Testis (tissue), 2 donors: ENCODE results near the gene ARHGEF10L.

ENCODE experiments used
- CTCF ChIP-seq, 3 experiments: fragments of 450-650 bp in 2 of 3; fragments of 200-600 bp in 1 of 3; sonication (generic) in 1 of 3; IDR thresholded peaks; one replicate each; pipeline ENCODE4 v1.5.1; 2016 to 2019; ENCODE audit warnings: antibody characterized with exemption in 3 of 3, mild to moderate bottlenecking in 2 of 3, moderate library complexity in 1 of 3
- POLR2A ChIP-seq: fragments of 450-650 bp; IDR thresholded peaks from one replicate; pipeline ENCODE4 v1.6.1; 2017; ENCODE audit warnings: antibody characterized with exemption, mild to moderate bottlenecking, moderate library complexity

DNA sequence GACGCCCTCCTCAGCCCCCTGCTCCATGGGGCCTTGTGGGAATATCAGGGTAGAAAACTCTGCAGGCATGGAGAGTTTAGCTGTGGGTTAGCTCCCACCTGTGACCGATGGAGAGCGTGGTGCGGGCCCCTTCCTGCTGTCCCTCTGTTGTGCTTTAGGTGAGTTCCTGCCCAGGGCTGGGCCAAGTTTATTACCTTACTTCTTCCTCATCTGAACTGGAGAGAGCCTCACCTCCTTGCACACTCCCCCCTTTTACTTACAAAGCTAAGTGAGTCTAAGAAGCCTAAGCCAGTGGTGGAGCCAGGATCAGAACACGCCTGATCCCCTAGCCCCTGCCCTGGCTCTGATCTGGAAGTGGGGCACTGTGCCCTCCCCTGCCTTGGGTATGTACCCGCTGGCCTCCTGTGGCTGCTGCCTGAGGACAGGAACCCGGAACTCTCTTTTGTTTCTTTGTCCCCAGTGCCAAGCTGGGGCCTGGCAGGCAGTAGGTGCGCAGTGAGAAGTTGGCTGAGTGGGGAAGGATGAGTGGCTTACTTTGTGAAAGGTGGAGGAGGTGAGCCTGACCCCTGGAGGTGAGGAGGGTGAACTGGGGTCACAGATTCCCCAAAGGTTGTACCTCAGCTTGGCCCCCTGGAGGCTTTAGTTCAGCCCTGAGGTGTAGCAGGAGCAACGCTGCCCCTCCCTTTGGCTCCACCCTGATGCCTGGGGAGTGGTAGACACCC, 32.9 kb downstream of the ARHGEF10L start:
- TF ChIP-seq CTCF (IDR thresholded peaks at IDR 0.05) (no peak), POLR2A (no peak)
